DOHH2 (cell line): ENCODE data around the gene NEU3.

ENCODE experiments used
- H3F3A ChIP-seq: fragments of 200-600 bp; sonication (generic), shearing (Covaris generic); 2 replicates; pipeline ENCODE4 v1.6.0; 2016; ENCODE audit warnings: antibody characterized with exemption, mild to moderate bottlenecking; ENCODE audit not compliant: control insufficient read depth, insufficient read depth
- H3K27ac ChIP-seq: fragments of 200-600 bp; sonication (generic); 2 replicates; pipeline ENCODE4 v1.5.1; 2014; ENCODE audit warnings: low read depth, mild to moderate bottlenecking, low read length, moderate library complexity
- H3K27me3 ChIP-seq: fragments of 200-600 bp; sonication (generic); 2 replicates; pipeline ENCODE4 v1.6.1; 2014; ENCODE audit warnings: mild to moderate bottlenecking, low read length, mixed read lengths; ENCODE audit not compliant: control insufficient read depth
- H3K36me3 ChIP-seq: fragments of 200-600 bp; sonication (generic); 2 replicates; pipeline ENCODE4 v1.6.1; 2014; ENCODE audit warnings: mild to moderate bottlenecking, low read length, moderate library complexity, mixed read lengths; ENCODE audit not compliant: control insufficient read depth
- H3K4me1 ChIP-seq: fragments of 200-600 bp; sonication (generic); 2 replicates; pipeline ENCODE4 v1.6.1; 2014; ENCODE audit warnings: mild to moderate bottlenecking, low read length, mixed read lengths; ENCODE audit not compliant: control insufficient read depth
- H3K4me2 ChIP-seq: fragments of 200-600 bp; sonication (generic); 2 replicates; pipeline ENCODE4 v1.6.0; 2014; ENCODE audit warnings: mild to moderate bottlenecking, low read length, moderate library complexity
- H3K4me3 ChIP-seq: fragments of 200-600 bp; sonication (generic); 2 replicates; pipeline ENCODE4 v1.5.1; 2014; ENCODE audit warnings: mild to moderate bottlenecking, low read length, mixed read lengths
- H3K79me2 ChIP-seq: fragments of 200-600 bp; sonication (generic); 2 replicates; pipeline ENCODE4 v1.6.1; 2014; ENCODE audit warnings: mild to moderate bottlenecking, low read length, mixed read lengths; ENCODE audit not compliant: control insufficient read depth
- H3K9me2 ChIP-seq: fragments of 200-600 bp; sonication (generic); replicated peaks from 2 replicates; pipeline ENCODE4 v1.6.1; 2014; ENCODE audit warnings: mild to moderate bottlenecking, low read length, mixed read lengths; ENCODE audit not compliant: control insufficient read depth
- H3K9me3 ChIP-seq: fragments of 200-600 bp; sonication (generic); 2 replicates; pipeline ENCODE4 v1.6.1; 2014; ENCODE audit warnings: antibody characterized with exemption, low read length, mixed read lengths; ENCODE audit not compliant: control insufficient read depth, insufficient read depth
- H4K20me1 ChIP-seq: fragments of 200-600 bp; sonication (generic); 2 replicates; pipeline ENCODE4 v1.6.0; 2014; ENCODE audit warnings: low read depth, mild to moderate bottlenecking, antibody characterized with exemption, low read length, moderate library complexity; ENCODE audit not compliant: control insufficient read depth, insufficient read depth
- EZH2phosphoT487 ChIP-seq: fragments of 200-600 bp; sonication (generic); IDR thresholded peaks from 2 replicates; pipeline ENCODE4 v1.6.1; 2017; ENCODE audit warnings: borderline replicate concordance, mild to moderate bottlenecking, antibody characterized with exemption, low read length, moderate library complexity, mixed read lengths
- TF ChIP-seq, protein P1 (sequence below): fragments of 200-600 bp; sonication (generic); IDR thresholded peaks from one replicate; pipeline ENCODE4 v1.5.1; 2014; ENCODE audit warnings: antibody characterized with exemption, mild to moderate bottlenecking, low read depth, low read length; ENCODE audit not compliant: poor library complexity, severe bottlenecking

Gene NEU3

GRCh38 chr11:75028321-75028720 lies 39.6 kb downstream of the NEU3 start:
- Histone ChIP-seq H3K4me2 (no peak overlapping the region), H3K4me3 (no peak overlapping the region), H3K27ac (no peak overlapping the region), H3K9me3 (no peaks in the 10 kb centered on the region), H3K79me2 (no peaks in the 10 kb centered on the region), H4K20me1 (no peaks in the 10 kb centered on the region), H3F3A (no peaks in the 10 kb centered on the region), H3K9me2 (no peaks in the 10 kb centered on the region), H3K36me3 (no peaks in the 10 kb centered on the region), H3K4me1 (no peaks in the 10 kb centered on the region), H3K27me3 (no peaks in the 10 kb centered on the region)
- no peak for TF ChIP-seq EZH2phosphoT487
- TF ChIP-seq, protein P1, sequence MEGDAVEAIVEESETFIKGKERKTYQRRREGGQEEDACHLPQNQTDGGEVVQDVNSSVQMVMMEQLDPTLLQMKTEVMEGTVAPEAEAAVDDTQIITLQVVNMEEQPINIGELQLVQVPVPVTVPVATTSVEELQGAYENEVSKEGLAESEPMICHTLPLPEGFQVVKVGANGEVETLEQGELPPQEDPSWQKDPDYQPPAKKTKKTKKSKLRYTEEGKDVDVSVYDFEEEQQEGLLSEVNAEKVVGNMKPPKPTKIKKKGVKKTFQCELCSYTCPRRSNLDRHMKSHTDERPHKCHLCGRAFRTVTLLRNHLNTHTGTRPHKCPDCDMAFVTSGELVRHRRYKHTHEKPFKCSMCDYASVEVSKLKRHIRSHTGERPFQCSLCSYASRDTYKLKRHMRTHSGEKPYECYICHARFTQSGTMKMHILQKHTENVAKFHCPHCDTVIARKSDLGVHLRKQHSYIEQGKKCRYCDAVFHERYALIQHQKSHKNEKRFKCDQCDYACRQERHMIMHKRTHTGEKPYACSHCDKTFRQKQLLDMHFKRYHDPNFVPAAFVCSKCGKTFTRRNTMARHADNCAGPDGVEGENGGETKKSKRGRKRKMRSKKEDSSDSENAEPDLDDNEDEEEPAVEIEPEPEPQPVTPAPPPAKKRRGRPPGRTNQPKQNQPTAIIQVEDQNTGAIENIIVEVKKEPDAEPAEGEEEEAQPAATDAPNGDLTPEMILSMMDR: no peak

GRCh38 chr11:75028724-75029123 lies 40.0 kb downstream of the NEU3 start:
- Histone ChIP-seq H3K27me3 (no peaks in the 10 kb centered on the region), H4K20me1 (no peaks in the 10 kb centered on the region), H3K9me3 (no peaks in the 10 kb centered on the region), H3K4me2 (no peak overlapping the region), H3K36me3 (no peaks in the 10 kb centered on the region), H3K9me2 (no peaks in the 10 kb centered on the region), H3K4me3 (no peak overlapping the region), H3F3A (no peaks in the 10 kb centered on the region), H3K27ac (no peak overlapping the region), H3K79me2 (no peaks in the 10 kb centered on the region), H3K4me1 (no peaks in the 10 kb centered on the region)
- TF ChIP-seq, protein P1: no peak

DNA sequence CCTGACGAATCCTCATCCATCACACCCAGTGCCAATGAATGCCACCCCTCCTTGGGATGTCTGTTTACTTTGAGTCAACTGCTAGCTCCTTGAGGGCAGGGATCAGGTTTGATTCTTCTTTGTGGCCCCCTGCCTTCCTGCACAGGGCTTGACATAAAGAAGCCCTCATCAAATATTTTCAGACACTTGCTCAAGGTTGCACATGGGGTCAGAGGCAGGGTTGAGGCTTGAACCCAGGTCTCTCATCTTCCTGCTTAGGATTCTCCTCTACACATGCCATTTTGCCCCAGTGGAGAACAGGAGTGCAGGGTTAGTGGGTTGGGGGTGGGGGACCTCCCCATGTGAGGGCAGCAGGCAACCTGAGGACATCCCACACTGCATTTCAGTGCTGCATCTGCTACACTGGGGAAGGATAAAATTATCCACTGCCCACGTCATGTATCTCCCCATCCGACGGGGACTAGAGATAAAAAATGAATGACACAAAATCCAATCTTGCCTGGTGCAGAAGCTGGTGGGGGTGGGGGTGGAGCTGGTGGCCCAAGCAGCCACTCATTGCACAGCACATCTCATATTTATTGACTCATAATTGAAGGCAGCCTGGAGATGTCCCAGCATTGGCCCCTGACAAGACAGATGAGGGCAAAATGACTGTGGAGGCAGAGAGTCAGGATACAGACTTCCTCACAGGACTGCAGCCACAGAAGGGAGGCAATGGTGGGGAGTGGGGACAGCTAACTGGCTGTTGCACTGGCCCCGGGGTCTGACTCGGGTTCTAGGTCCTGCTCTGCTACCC lies 41.3 kb downstream of the NEU3 start:
- Histone ChIP-seq H3K27ac (no peak overlapping the region), H3F3A (no peaks in the 10 kb centered on the region), H3K79me2 (no peaks in the 10 kb centered on the region), H3K4me2 (no peak overlapping the region), H3K36me3 (no peaks in the 10 kb centered on the region), H4K20me1 (no peaks in the 10 kb centered on the region), H3K4me3 (no peak overlapping the region), H3K4me1 (no peaks in the 10 kb centered on the region), H3K9me2 (no peaks in the 10 kb centered on the region), H3K9me3 (no peaks in the 10 kb centered on the region), H3K27me3 (no peaks in the 10 kb centered on the region)
- no peak for TF ChIP-seq EZH2phosphoT487
- TF ChIP-seq, protein P1: no peak
